Right atrium auricular region (tissue), 2 donors: Measurements from ENCODE around the gene NECAB2. TPM values are rescaled to one million over a fixed set of nuclear protein-coding genes. Genes with fewer than 3 reads are reported as not detected.

Experiments used
- DNase-seq: peaks from one replicate; pipeline ENCODE4 v3.0.0-alpha.2; 2019; ENCODE audit warnings: low spot score
- H3K27ac ChIP-seq, 2 donors: fragments of 200-600 bp; sonication (generic); 1 replicate in 1 of 2; 2 replicates in 1 of 2; pipeline ENCODE4 v1.5.1; 2016 to 2019
- H3K27me3 ChIP-seq, 2 donors: fragments of 200-600 bp; sonication (generic); one replicate each; pipeline versions ENCODE4 v1.5.1 to v1.6.0; 2017 to 2019
- H3K36me3 ChIP-seq: fragments of 200-600 bp; sonication (generic); one replicate; pipeline ENCODE4 v1.5.1; 2016
- H3K4me1 ChIP-seq, 2 donors: fragments of 200-600 bp; sonication (generic); one replicate each; pipeline versions ENCODE4 v1.5.1 to v1.6.0; 2017 to 2019
- H3K4me3 ChIP-seq, 2 donors: fragments of 200-600 bp; sonication (generic); 1 replicate in 1 of 2; 2 replicates in 1 of 2; pipeline ENCODE4 v1.5.1; 2017 to 2019; ENCODE audit warnings: mild to moderate bottlenecking in 1 of 2, moderate library complexity in 1 of 2
- H3K9me3 ChIP-seq, 2 donors: fragments of 200-600 bp; sonication (generic); one replicate each; pipeline ENCODE4 v1.5.1; 2019
- total RNA-seq, 2 donors: library from RNA; depleted of rRNA; stranded (reverse); fragments of >200 nt; gene quantifications; one replicate each; pipeline ENCODE4 v1.1.0, GENCODE V29; 2016
- TF ChIP-seq, protein P1 (sequence below), 2 donors: fragments of 200-600 bp; sonication (generic); IDR thresholded peaks; one replicate each; pipeline ENCODE4 v1.5.1; 2019; ENCODE audit warnings: antibody characterized with exemption in 2 of 2

Gene NECAB2
- total RNA-seq, 2 donors from 2014 or later, result 0.71 TPM; not detected in 1

- Histone ChIP-seq H3K4me1 (no peaks in the 10 kb centered on the region), H3K4me3 (no peak overlapping the region), H3K9me3 (no peaks in the 10 kb centered on the region), H3K36me3 (no peaks in the 10 kb centered on the region), H3K27me3 (no peaks in the 10 kb centered on the region), H3K27ac (no peak overlapping the region)
- TF ChIP-seq, protein P1, sequence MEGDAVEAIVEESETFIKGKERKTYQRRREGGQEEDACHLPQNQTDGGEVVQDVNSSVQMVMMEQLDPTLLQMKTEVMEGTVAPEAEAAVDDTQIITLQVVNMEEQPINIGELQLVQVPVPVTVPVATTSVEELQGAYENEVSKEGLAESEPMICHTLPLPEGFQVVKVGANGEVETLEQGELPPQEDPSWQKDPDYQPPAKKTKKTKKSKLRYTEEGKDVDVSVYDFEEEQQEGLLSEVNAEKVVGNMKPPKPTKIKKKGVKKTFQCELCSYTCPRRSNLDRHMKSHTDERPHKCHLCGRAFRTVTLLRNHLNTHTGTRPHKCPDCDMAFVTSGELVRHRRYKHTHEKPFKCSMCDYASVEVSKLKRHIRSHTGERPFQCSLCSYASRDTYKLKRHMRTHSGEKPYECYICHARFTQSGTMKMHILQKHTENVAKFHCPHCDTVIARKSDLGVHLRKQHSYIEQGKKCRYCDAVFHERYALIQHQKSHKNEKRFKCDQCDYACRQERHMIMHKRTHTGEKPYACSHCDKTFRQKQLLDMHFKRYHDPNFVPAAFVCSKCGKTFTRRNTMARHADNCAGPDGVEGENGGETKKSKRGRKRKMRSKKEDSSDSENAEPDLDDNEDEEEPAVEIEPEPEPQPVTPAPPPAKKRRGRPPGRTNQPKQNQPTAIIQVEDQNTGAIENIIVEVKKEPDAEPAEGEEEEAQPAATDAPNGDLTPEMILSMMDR (IDR thresholded peaks at IDR 0.05), result no peak
- no peak for DNase-seq
Measured at GRCh38 chr16:84003038-84003437, 35.0 kb downstream of the NECAB2 start.

DNA sequence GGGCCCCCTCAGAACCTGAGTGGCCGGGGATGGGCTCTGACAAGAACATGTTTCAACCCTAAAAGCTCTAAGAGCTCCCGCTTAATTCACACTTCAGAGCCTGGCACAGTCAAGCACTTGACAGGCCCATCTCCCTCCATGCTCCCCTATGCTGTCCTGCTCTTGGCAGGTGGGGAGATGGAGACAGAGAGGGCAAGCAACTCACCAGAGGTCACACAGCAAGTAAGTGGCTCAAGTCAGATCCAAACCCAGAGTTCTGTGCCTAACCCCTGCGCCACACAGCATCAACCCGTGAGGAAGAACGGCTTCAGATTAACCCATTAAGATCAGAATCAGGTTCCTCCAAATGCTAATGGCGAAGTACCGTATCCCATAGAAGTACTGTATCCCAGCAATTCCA, 36.4 kb downstream of the NECAB2 start:
- no peaks in the 10 kb centered on the region for H3K9me3 ChIP-seq
- no peak overlapping the region for H3K27ac ChIP-seq
- TF ChIP-seq, protein P1 (IDR thresholded peaks at IDR 0.05), result no peak

GRCh38 chr16:84005391-84005790, 37.3 kb downstream of the NECAB2 start:
- Histone ChIP-seq H3K9me3 (no peaks in the 10 kb centered on the region), H3K27me3 (no peaks in the 10 kb centered on the region), H3K36me3 (no peaks in the 10 kb centered on the region), H3K4me1 (no peaks in the 10 kb centered on the region), H3K27ac (no peak overlapping the region), H3K4me3 (no peak overlapping the region)
- no peak for DNase-seq
- TF ChIP-seq, protein P1 (IDR thresholded peaks at IDR 0.05), result no peak

More for the DNA sequence above, 36.4 kb downstream of the NECAB2 start:
- no peaks in the 10 kb centered on the region for H3K36me3 ChIP-seq
- no peaks in the 10 kb centered on the region for H3K4me1 ChIP-seq
- DNase-seq, result no peak
- H3K4me3 ChIP-seq, result no peak overlapping the region
- no peaks in the 10 kb centered on the region for H3K27me3 ChIP-seq

GRCh38 chr16:84007520-84007919, 39.5 kb downstream of the NECAB2 start:
- Histone ChIP-seq H3K27me3 (no peaks in the 10 kb centered on the region), H3K4me1 (no peaks in the 10 kb centered on the region), H3K9me3 (no peaks in the 10 kb centered on the region), H3K27ac (no peak overlapping the region), H3K4me3 (no peak overlapping the region), H3K36me3 (no peaks in the 10 kb centered on the region)
- TF ChIP-seq, protein P1 (IDR thresholded peaks at IDR 0.05), result no peak
- no peak for DNase-seq

DNA sequence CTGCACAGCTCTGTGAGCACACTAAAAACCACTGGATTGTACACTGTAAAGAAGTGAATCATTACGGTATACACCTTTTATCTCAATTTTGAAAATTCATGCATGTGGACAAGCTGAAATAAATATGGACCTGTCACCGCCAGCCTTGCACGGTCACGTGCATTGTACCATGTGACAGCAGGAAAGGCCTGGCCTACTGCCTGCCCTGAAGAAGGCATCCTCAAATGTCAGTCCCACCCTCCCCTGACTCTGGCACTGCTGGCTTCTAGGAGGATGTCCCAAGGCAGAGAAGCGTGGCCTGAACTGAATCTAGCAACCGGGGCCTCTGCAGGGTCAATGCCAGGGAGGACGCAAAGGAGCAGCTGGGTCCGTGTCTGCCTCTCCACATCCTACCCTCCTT, 39.9 kb downstream of the NECAB2 start:
- no peaks in the 10 kb centered on the region for H3K4me1 ChIP-seq
- no peak overlapping the region for H3K27ac ChIP-seq
- TF ChIP-seq, protein P1 (IDR thresholded peaks at IDR 0.05), result no peak
- no peaks in the 10 kb centered on the region for H3K36me3 ChIP-seq
- H3K27me3 ChIP-seq, result no peaks in the 10 kb centered on the region
- no peaks in the 10 kb centered on the region for H3K9me3 ChIP-seq
- H3K4me3 ChIP-seq, result no peak overlapping the region
- DNase-seq, result no peak

DNA sequence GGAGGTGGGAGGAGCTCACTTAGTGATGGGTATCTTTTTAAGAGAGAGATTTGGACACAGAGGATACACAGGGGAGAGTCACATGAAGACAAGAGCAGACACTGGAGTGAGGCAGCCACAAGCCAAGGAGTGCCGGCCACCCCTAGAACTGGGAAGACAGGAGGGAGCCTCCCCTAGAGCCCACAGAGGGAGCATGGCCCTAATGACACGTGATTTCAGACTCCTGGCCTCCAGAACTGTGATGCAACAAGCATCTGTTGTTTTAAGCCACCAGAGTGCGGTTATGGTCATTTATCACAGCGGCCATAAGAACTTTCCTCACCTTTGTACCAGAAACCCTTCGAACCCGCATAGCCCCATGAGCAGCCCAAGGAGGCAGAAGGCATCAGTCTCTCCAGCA, 41.2 kb downstream of the NECAB2 start:
- TF ChIP-seq, protein P1 (IDR thresholded peaks at IDR 0.05), result no peak
- DNase-seq, result no peak
- H3K36me3 ChIP-seq, result no peaks in the 10 kb centered on the region
- H3K27me3 ChIP-seq, result no peaks in the 10 kb centered on the region
- H3K27ac ChIP-seq, result no peak overlapping the region
- no peaks in the 10 kb centered on the region for H3K9me3 ChIP-seq
- no peak overlapping the region for H3K4me3 ChIP-seq
- peaks cover 0 to 4% of the 10 kb centered on the region in 2 donors for H3K4me1 ChIP-seq
